H1 (cell line): ENCODE data around the gene TDP1. TPM values are rescaled to one million over a fixed set of nuclear protein-coding genes. Genes with fewer than 3 reads are reported as not detected.

Source experiments
- CTCF ChIA-PET: fragments of 300-600 bp; sonication (Branson Sonifier 250); formaldehyde crosslinking; loops from one replicate; lab custom pipeline; 2021; ENCODE audit not compliant: partially characterized antibody; lab: Charles Lee
- POLR2A ChIA-PET: fragments of 300-600 bp; sonication (Branson Sonifier 250); formaldehyde crosslinking; loops from one replicate; lab custom pipeline; 2021; ENCODE audit warnings: inconsistent platforms; ENCODE audit not compliant: partially characterized antibody; lab: Charles Lee
- DNase-seq, 2 experiments: peaks; one replicate each; pipeline versions ENCODE4 v3.0.0 to v3.0.0-alpha.2; 2010 to 2022; ENCODE audit warnings: low spot score in 2 of 2, low read depth in 1 of 2, mixed read lengths in 1 of 2
- FAIRE-seq: peaks from 2 replicates; lab custom pipeline; 2011; peaks lifted over from hg19 to GRCh38; lab: Jason Lieb, UNC
- H2AFZ ChIP-seq: 2 replicates; pipeline ENCODE4 v1.8.1; 2012; ENCODE audit warnings: low read length, inconsistent platforms
- H2AK5ac ChIP-seq: 2 replicates; pipeline ENCODE4 v1.6.1; 2013; ENCODE audit warnings: low read depth, low read length
- H2BK120ac ChIP-seq: replicated peaks from 2 replicates; pipeline ENCODE3; 2013; ENCODE audit warnings: low read depth, low read length, inconsistent platforms
- H2BK12ac ChIP-seq: 2 replicates; pipeline ENCODE4 v1.6.1; 2013; ENCODE audit warnings: low read depth, low read length
- H2BK15ac ChIP-seq: 2 replicates; pipeline ENCODE4 v1.6.1; 2013; ENCODE audit warnings: low read length
- H2BK20ac ChIP-seq: 2 replicates; pipeline ENCODE4 v1.6.1; 2013; ENCODE audit warnings: low read length
- H2BK5ac ChIP-seq: 2 replicates; pipeline ENCODE4 v1.6.1; 2013; ENCODE audit warnings: low read depth, low read length
- H3K14ac ChIP-seq: 2 replicates; pipeline ENCODE4 v1.6.1; 2013; ENCODE audit warnings: inconsistent platforms; ENCODE audit not compliant: insufficient read length
- H3K18ac ChIP-seq: 2 replicates; pipeline ENCODE4 v1.6.1; 2013; ENCODE audit warnings: low read length; ENCODE audit errors: extremely low read depth
- H3K23ac ChIP-seq: 2 replicates; pipeline ENCODE4 v1.6.1; 2013; ENCODE audit warnings: inconsistent platforms; ENCODE audit not compliant: insufficient read length
- H3K23me2 ChIP-seq: 2 replicates; pipeline ENCODE4 v1.6.1; 2013; ENCODE audit warnings: low read depth, low read length
- H3K27ac ChIP-seq: 2 replicates; pipeline ENCODE4 v1.6.1; 2011; ENCODE audit warnings: low read depth, low read length, inconsistent platforms
- H3K27me3 ChIP-seq, 4 experiments: replicated peaks in 1 of 4; 1 replicate in 1 of 4; 2 replicates in 3 of 4; pipeline versions ENCODE4 v1.6.1 to v1.8.1; 2011 to 2013; ENCODE audit warnings: low read length in 3 of 4, mild to moderate bottlenecking in 3 of 4, inconsistent platforms in 2 of 4, mixed read lengths in 2 of 4, moderate library complexity in 1 of 4; ENCODE audit not compliant: control insufficient read depth in 3 of 4, insufficient read depth in 3 of 4; ENCODE audit errors: extremely low read depth in 1 of 4
- H3K36me3 ChIP-seq, 4 experiments: 2 replicates each; pipeline versions ENCODE4 v1.6.1 to v1.8.1; 2011 to 2013; ENCODE audit warnings: mild to moderate bottlenecking in 4 of 4, low read length in 3 of 4, moderate library complexity in 2 of 4, control low read depth in 1 of 4, inconsistent platforms in 1 of 4; ENCODE audit not compliant: insufficient read depth in 4 of 4, control insufficient read depth in 2 of 4
- H3K4ac ChIP-seq: replicated peaks from 2 replicates; pipeline ENCODE3; 2013; ENCODE audit warnings: low read length, low read depth, mixed read lengths, inconsistent platforms; ENCODE audit not compliant: insufficient read length
- H3K4me1 ChIP-seq, 4 experiments: replicated peaks in 1 of 4; 1 replicate in 1 of 4; 2 replicates in 3 of 4; pipeline versions ENCODE4 v1.6.1 to v1.8.1; 2011 to 2013; ENCODE audit warnings: low read length in 3 of 4, inconsistent platforms in 2 of 4, mixed read lengths in 1 of 4; ENCODE audit not compliant: insufficient read depth in 4 of 4, control insufficient read depth in 3 of 4
- H3K4me2 ChIP-seq, 2 experiments: 2 replicates each; pipeline versions ENCODE4 v1.6.1 to v1.8.1; 2011 to 2013; ENCODE audit warnings: low read depth in 2 of 2, low read length in 2 of 2, control low read depth in 1 of 2, inconsistent platforms in 1 of 2, mild to moderate bottlenecking in 1 of 2; ENCODE audit not compliant: insufficient read depth in 1 of 2
- H3K4me3 ChIP-seq, 4 experiments: fragments of 200-600, 300-600 bp in 1 of 4; sonication (generic), shearing (Covaris generic), sonication (Bioruptor Twin) in 1 of 4; 2 replicates each; pipeline versions ENCODE4 v1.5.1 to v1.8.1; 2011 to 2016; ENCODE audit warnings: low read length in 4 of 4, low read depth in 3 of 4, control low read depth in 2 of 4, inconsistent platforms in 2 of 4, mild to moderate bottlenecking in 2 of 4, mixed read lengths in 1 of 4, moderate library complexity in 1 of 4; ENCODE audit not compliant: insufficient read depth in 2 of 4; ENCODE audit errors: extremely low read depth in 1 of 4
- H3K56ac ChIP-seq: replicated peaks from 2 replicates; pipeline ENCODE3; 2013; ENCODE audit warnings: low read depth, mild to moderate bottlenecking, mixed read lengths, low read length, inconsistent platforms; ENCODE audit not compliant: insufficient read length
- H3K79me1 ChIP-seq: 2 replicates; pipeline ENCODE4 v1.6.1; 2013; ENCODE audit warnings: low read depth, low read length, control low read depth
- H3K79me2 ChIP-seq, 2 experiments: 2 replicates each; pipeline versions ENCODE4 v1.6.1 to v1.8.1; 2012 to 2013; ENCODE audit warnings: low read length in 2 of 2, mild to moderate bottlenecking in 2 of 2, inconsistent platforms in 1 of 2; ENCODE audit not compliant: insufficient read depth in 2 of 2, control insufficient read depth in 1 of 2
- H3K9ac ChIP-seq, 4 experiments: replicated peaks in 1 of 4; 1 replicate in 1 of 4; 2 replicates in 3 of 4; pipeline versions ENCODE4 v1.6.1 to v1.8.1; 2011 to 2013; ENCODE audit warnings: low read depth in 3 of 4, low read length in 3 of 4, control low read depth in 2 of 4, mild to moderate bottlenecking in 2 of 4, moderate library complexity in 2 of 4, inconsistent platforms in 1 of 4; ENCODE audit errors: extremely low read depth in 1 of 4
- H3K9me3 ChIP-seq, 2 experiments: 2 replicates each; pipeline versions ENCODE4 v1.6.1 to v1.8.1; 2012 to 2013; ENCODE audit warnings: mild to moderate bottlenecking in 2 of 2, moderate library complexity in 2 of 2, control low read depth in 1 of 2, inconsistent platforms in 1 of 2, low read depth in 1 of 2, low read length in 1 of 2, mixed read lengths in 1 of 2; ENCODE audit not compliant: insufficient read depth in 2 of 2
- H4K20me1 ChIP-seq, 2 experiments: replicated peaks in 1 of 2; 2 replicates each; pipeline versions ENCODE3 to v1.8.1; 2011 to 2013; ENCODE audit warnings: inconsistent platforms in 2 of 2, low read length in 2 of 2, mild to moderate bottlenecking in 1 of 2; ENCODE audit not compliant: insufficient read depth in 2 of 2, control insufficient read depth in 1 of 2
- H4K5ac ChIP-seq: 2 replicates; pipeline ENCODE4 v1.6.1; 2013; ENCODE audit warnings: low read length, low read depth, mixed read lengths, inconsistent platforms; ENCODE audit not compliant: insufficient read length
- H4K8ac ChIP-seq: 2 replicates; pipeline ENCODE4 v1.8.0; 2013; ENCODE audit warnings: mild to moderate bottlenecking, moderate library complexity, low read length, inconsistent platforms; ENCODE audit not compliant: insufficient read depth; ENCODE audit errors: extremely low read depth
- H4K91ac ChIP-seq: replicated peaks from 2 replicates; pipeline ENCODE3; 2013; ENCODE audit warnings: low read length, mixed read lengths, inconsistent platforms; ENCODE audit not compliant: insufficient read length
- CEBPB ChIP-seq: IDR thresholded peaks from 2 replicates; pipeline ENCODE4 v1.6.1; 2012; ENCODE audit warnings: low read depth, low read length
- CHD1 ChIP-seq: IDR thresholded peaks from 2 replicates; pipeline ENCODE4 v1.6.1; 2012; ENCODE audit warnings: low read depth, low read length, improper control_type of control experiment
- CHD2 ChIP-seq: IDR thresholded peaks from 2 replicates; pipeline ENCODE4 v1.6.1; 2012; ENCODE audit warnings: low read length, improper control_type of control experiment
- NANOG ChIP-seq: IDR thresholded peaks from 2 replicates; pipeline ENCODE4 v1.6.1; 2011; ENCODE audit warnings: low read length, low read depth, mild to moderate bottlenecking, inconsistent platforms; ENCODE audit not compliant: insufficient read depth, poor library complexity, severe bottlenecking
- SUZ12 ChIP-seq: fragments of 200-600 bp; sonication (generic); IDR thresholded peaks from 2 replicates; pipeline ENCODE4 v1.6.1; 2012; ENCODE audit warnings: mild to moderate bottlenecking, inconsistent platforms, low read length, moderate library complexity, mixed read lengths
- TAF7 ChIP-seq: optimal IDR thresholded peaks from 2 replicates; pipeline ENCODE3; 2011; ENCODE audit warnings: low read depth, mild to moderate bottlenecking, inconsistent platforms, low read length, moderate library complexity, borderline replicate concordance
- YY1 ChIP-seq: IDR thresholded peaks from 2 replicates; pipeline ENCODE4 v1.6.1; 2011; ENCODE audit warnings: low read depth, mild to moderate bottlenecking, low read length
- WGBS, 2 experiments: shearing (Covaris generic) in 1 of 2; methylation state at CpG; one replicate each; pipeline versions ENCODE4 v1.1.6 to v1.1.7; 2013 to 2015; ENCODE audit warnings: low lambda C conversion rate in 2 of 2, mixed read lengths in 2 of 2, inconsistent platforms in 1 of 2, low coverage in 1 of 2, missing lambda C conversion rate in 1 of 2; ENCODE audit not compliant: insufficient replicate concordance in 2 of 2, insufficient coverage in 1 of 2, insufficient read length in 1 of 2; ENCODE audit errors: extremely low coverage in 1 of 2, missing lambda C conversion rate in 1 of 2; 5-methylcytosine and 5-hydroxymethylcytosine counted together
- polyA plus RNA-seq, 7 experiments: library from polyadenylated mRNA; depleted of rRNA in 3 of 7; stranded (reverse) in 5 of 7; unstranded in 2 of 7; fragments of >200 nt in 5 of 7; fragments of 200-250 nt in 2 of 7; gene quantifications; 1 replicate in 5 of 7; 2 replicates in 1 of 7; 4 replicates in 1 of 7; pipeline versions ENCODE4 v1.2.1 to v1.2.3, GENCODE V29; 2011 to 2013; ENCODE audit warnings: missing spikeins in 2 of 7, mixed read lengths in 2 of 7
- total RNA-seq: library from RNA; stranded (reverse); fragmentation: NEBNext Ultra II Directional; extraction: Animal tissue kit (Norgen Biotek cat#: 25700); gene quantifications from 2 replicates; pipeline ENCODE4 v1.2.1, GENCODE V29; 2021

The TDP1 gene
- total and polyA plus RNA-seq, 2 of the 8 experiments (the other 6 are each of a cell fraction or from before 2014, with no cell fraction given), result 32.2 to 69.9 TPM

- H3K9me3 ChIP-seq, result no peaks in the 10 kb centered on the region
- no peak overlapping the region for H3K23ac ChIP-seq
- no peaks in the 10 kb centered on the region; a peak in 1 of 7 replicates for H3K4me1 ChIP-seq
- no peak overlapping the region for H2BK120ac ChIP-seq
- H4K91ac ChIP-seq, result no peak overlapping the region
- H3K27ac ChIP-seq, result no peak overlapping the region
- no peak overlapping the region for H2BK12ac ChIP-seq
- no peak overlapping the region for H3K18ac ChIP-seq
- H4K20me1 ChIP-seq, result no peaks in the 10 kb centered on the region
- H3K56ac ChIP-seq, result no peak overlapping the region
- no peak overlapping the region for H3K4me2 ChIP-seq
- TF ChIP-seq NANOG (no peak), TAF7 (no peak), CHD2 (no peak), CEBPB (no peak), SUZ12 (no peak), CHD1 (no peak), YY1 (no peak)
- H2BK5ac ChIP-seq, result no peak overlapping the region
- DNase-seq, result no peak
- no peak overlapping the region for H3K4ac ChIP-seq
- H3K79me2 ChIP-seq, result no peaks in the 10 kb centered on the region
- POLR2A ChIA-PET, result interaction anchor here (1.7 kb wide), 1 partner anchor 13 kb away, joined by 5 read pairs; no protein-coding TSS in a partner anchor
- no peak overlapping the region for H3K14ac ChIP-seq
- no peak overlapping the region for H4K5ac ChIP-seq
- H3K79me1 ChIP-seq, result no peaks in the 10 kb centered on the region
- H3K27me3 ChIP-seq, result no peaks in the 10 kb centered on the region
- H3K36me3 ChIP-seq, result no peaks in the 10 kb centered on the region; a peak in 1 of 8 replicates
- CTCF ChIA-PET, result interaction anchor here (1.2 to 5.9 kb wide), 3 partner anchors 10 to 118 kb away, joined by 3 to 41 read pairs (median 5); no protein-coding TSS in a partner anchor
- H3K23me2 ChIP-seq, result no peaks in the 10 kb centered on the region
- H2AK5ac ChIP-seq, result no peak overlapping the region
- no peak overlapping the region for H2BK15ac ChIP-seq
- 82% methylated on average over 1 of the region's 1 CpG; no CpG with 5 or more reads in 1 of the 2 experiments for WGBS, 2 experiments
- no peak overlapping the region for H3K9ac ChIP-seq
- no peak overlapping the region for H2AFZ ChIP-seq
- no peak overlapping the region for H4K8ac ChIP-seq
- no peak overlapping the region for H2BK20ac ChIP-seq
- no peak for FAIRE-seq
- H3K4me3 ChIP-seq, result no peak overlapping the region
These were observed 29.0 kb upstream of the TDP1 start for GRCh38 chr14:89926694-89927093.
